Karpas-422 (cell line): Measurements from ENCODE around the gene LTA. TPM values are rescaled to one million over a fixed set of nuclear protein-coding genes. Genes with fewer than 3 reads are reported as not detected.
"Not testable (repeated sequence)": the region's sequence is repeated elsewhere in the genome, so short reads cannot be mapped to it uniquely, and the experiment has no call there.

ENCODE experiments used
- DNase-seq: peaks from one replicate; pipeline ENCODE4 v3.0.0-alpha.2; 2015
- H2AFZ ChIP-seq: fragments of 200-600 bp; sonication (generic); 2 replicates; pipeline ENCODE4 v1.6.1; 2014; ENCODE audit warnings: antibody characterized with exemption, low read length, mixed read lengths
- H3K27ac ChIP-seq: fragments of 200-600 bp; sonication (generic); 2 replicates; pipeline ENCODE4 v1.5.1; 2014; ENCODE audit warnings: mild to moderate bottlenecking, low read length, moderate library complexity
- H3K27me3 ChIP-seq: fragments of 200-600 bp; sonication (generic); 2 replicates; pipeline ENCODE4 v1.6.1; 2014; ENCODE audit warnings: low read length, mixed read lengths
- H3K36me3 ChIP-seq: fragments of 200-600 bp; sonication (generic); 2 replicates; pipeline ENCODE4 v1.6.1; 2014; ENCODE audit warnings: low read length, mixed read lengths; ENCODE audit not compliant: insufficient read depth
- H3K4me1 ChIP-seq: fragments of 200-600 bp; sonication (generic); 2 replicates; pipeline ENCODE4 v1.6.1; 2014; ENCODE audit warnings: mild to moderate bottlenecking, low read length, mixed read lengths
- H3K4me2 ChIP-seq: fragments of 200-600 bp; sonication (generic); 2 replicates; pipeline ENCODE4 v1.6.1; 2014; ENCODE audit warnings: low read length, low read depth, mild to moderate bottlenecking; ENCODE audit not compliant: poor library complexity, severe bottlenecking
- H3K4me3 ChIP-seq: fragments of 200-600 bp; sonication (generic); 2 replicates; pipeline ENCODE4 v1.5.1; 2014; ENCODE audit warnings: mild to moderate bottlenecking, antibody characterized with exemption, low read length, mixed read lengths
- H3K79me2 ChIP-seq: fragments of 200-600 bp; sonication (generic); 2 replicates; pipeline ENCODE4 v1.6.1; 2014; ENCODE audit warnings: mild to moderate bottlenecking, low read length, mixed read lengths
- H3K9ac ChIP-seq: fragments of 200-600 bp; sonication (generic); 2 replicates; pipeline ENCODE4 v1.6.0; 2014; ENCODE audit warnings: low read length
- H3K9me2 ChIP-seq: fragments of 200-600 bp; sonication (generic), shearing (Covaris generic); replicated peaks from 2 replicates; pipeline ENCODE4 v1.6.0; 2014; ENCODE audit warnings: mild to moderate bottlenecking, low read length, moderate library complexity; ENCODE audit not compliant: insufficient read depth
- H3K9me3 ChIP-seq: fragments of 300-700, 200-600 bp; sonication (generic); 2 replicates; pipeline ENCODE4 v1.6.1; 2014; ENCODE audit warnings: low read length, mixed read lengths
- H4K20me1 ChIP-seq: fragments of 200-600 bp; sonication (generic); 2 replicates; pipeline ENCODE4 v1.6.1; 2014; ENCODE audit warnings: mild to moderate bottlenecking, antibody characterized with exemption, low read length, low read depth; ENCODE audit not compliant: insufficient read depth
- total RNA-seq: library from RNA; depleted of rRNA; stranded (reverse); fragments of >200 nt; shearing (Covaris generic); gene quantifications from 2 replicates; pipeline ENCODE4 v1.2.3, GENCODE V29; 2014; ENCODE audit warnings: low replicate concordance

LTA gene
- total RNA-seq, 1 experiment from 2014 or later, result 128 TPM

DNA sequence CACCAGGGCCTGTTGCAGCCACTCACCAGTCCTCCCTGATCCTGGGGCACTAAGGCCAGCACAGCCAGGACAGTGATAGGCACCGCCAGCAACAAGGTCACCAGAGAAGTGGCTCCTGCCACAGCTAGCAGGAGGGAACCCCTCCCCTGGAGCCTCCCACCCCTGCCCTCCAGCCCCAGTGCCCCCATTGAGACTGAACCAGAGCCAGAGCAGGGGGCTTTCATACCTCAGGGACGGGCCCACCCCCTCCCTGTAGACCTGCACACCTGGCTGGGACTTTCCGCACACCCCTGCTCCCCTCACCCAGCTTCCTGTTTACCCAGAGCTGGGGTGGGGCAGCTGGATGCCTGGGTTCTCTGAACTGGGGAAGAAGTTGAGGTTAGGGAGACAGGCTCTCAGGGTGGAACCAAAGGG is 10.1 kb downstream of the LTA start, which contains the start of gene LTB:
Gene LTB (minus strand): TSS at position 195 of the 414 bp plus-strand sequence. CDS start 7 bp downstream, at position 188.
- peak within 1 kb of the TSS; percentile 84 for H3K4me2 ChIP-seq
- peaks cover 11% of the 10 kb centered on the region for H3K79me2 ChIP-seq
- no peaks in the 10 kb centered on the region for H3K9me2 ChIP-seq
- no peak within 1 kb of the TSS for H2AFZ ChIP-seq
- H3K36me3 ChIP-seq, result peaks cover 5% of the 10 kb centered on the region
- no peaks in the 10 kb centered on the region for H3K9me3 ChIP-seq
- H4K20me1 ChIP-seq, result peaks cover 3% of the 10 kb centered on the region; the same call in 1 of the 2 replicates
- H3K4me1 ChIP-seq, result peaks cover 77% of the 10 kb centered on the region
- no peaks in the 10 kb centered on the region for H3K27me3 ChIP-seq
- H3K9ac ChIP-seq, result peak within 1 kb of the TSS; percentile 99
- peak; percentile 73 for DNase-seq
- H3K4me3 ChIP-seq, result peak within 1 kb of the TSS; percentile 93
- peak within 1 kb of the TSS; percentile 95 for H3K27ac ChIP-seq

DNA sequence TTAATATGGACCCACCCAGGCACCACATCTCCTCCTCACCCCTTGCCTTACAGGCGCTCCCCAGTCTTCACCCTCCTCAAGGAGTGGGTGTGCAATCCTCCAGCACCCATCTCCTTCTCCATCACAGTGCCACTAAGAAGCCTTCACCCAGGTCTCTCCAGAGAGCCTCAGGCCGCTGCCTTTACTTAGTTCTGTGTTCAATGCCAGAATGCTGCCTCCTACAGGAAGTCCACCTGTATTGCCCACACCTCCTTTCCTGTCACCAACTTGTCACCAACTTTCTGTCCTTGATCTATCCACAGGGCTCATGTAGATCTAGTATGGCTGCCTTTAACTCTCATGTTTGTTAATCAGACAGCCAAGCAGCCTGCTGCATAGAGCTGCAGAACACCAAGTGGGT is 13.4 kb downstream of the LTA start:
- Histone ChIP-seq H3K9me3 (no peaks in the 10 kb centered on the region), H3K4me2 (peak overlapping the region; percentile 40), H2AFZ (no peak overlapping the region), H4K20me1 (no peaks in the 10 kb centered on the region), H3K27me3 (no peaks in the 10 kb centered on the region), H3K9me2 (no peaks in the 10 kb centered on the region), H3K4me3 (no peak overlapping the region), H3K36me3 (no peaks in the 10 kb centered on the region), H3K79me2 (peaks cover 9% of the 10 kb centered on the region; the same call in 1 of the 2 replicates), H3K4me1 (peaks cover 46% of the 10 kb centered on the region), H3K27ac (peak overlapping the region; percentile 76), H3K9ac (peak overlapping the region; percentile 38)
- DNase-seq, result peak; percentile 91

DNA sequence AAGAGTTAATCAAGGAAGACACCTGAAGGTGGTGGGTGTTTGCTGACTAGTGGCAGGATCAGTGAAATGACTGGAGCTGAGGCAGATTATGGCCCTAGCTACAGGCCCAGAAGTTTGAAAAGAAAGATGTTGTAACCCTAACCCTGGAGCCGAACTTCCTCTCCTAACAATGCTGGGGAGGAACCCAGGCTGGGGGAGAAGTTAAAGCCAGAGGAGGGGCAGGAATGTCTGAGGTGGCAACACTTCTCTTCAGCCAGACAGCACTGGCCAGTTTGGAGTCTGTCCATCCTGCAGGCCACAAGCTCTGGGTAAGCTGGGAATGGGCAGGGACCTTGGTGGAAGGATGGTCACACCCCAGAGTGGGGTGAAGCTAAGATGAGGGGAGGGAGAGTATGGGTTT is 13.9 kb downstream of the LTA start, which contains the start of gene LST1:
Gene LST1 (plus strand): TSS at position 270 of the 400 bp plus-strand sequence. CDS start 1,023 bp downstream, outside the sequence.
- Histone ChIP-seq H3K79me2 (peaks cover 9% of the 10 kb centered on the region; the same call in 1 of the 2 replicates), H3K9me2 (no peaks in the 10 kb centered on the region), H3K36me3 (no peaks in the 10 kb centered on the region), H2AFZ (no peak within 1 kb of the TSS), H3K4me2 (peak within 1 kb of the TSS; percentile 40), H3K4me1 (peaks cover 44% of the 10 kb centered on the region), H3K27me3 (no peaks in the 10 kb centered on the region), H3K9me3 (no peaks in the 10 kb centered on the region), H3K9ac (peak within 1 kb of the TSS; percentile 38), H4K20me1 (no peaks in the 10 kb centered on the region), H3K4me3 (no peak within 1 kb of the TSS), H3K27ac (peak within 1 kb of the TSS; percentile 76)
- peak; percentile 46 for DNase-seq

DNA sequence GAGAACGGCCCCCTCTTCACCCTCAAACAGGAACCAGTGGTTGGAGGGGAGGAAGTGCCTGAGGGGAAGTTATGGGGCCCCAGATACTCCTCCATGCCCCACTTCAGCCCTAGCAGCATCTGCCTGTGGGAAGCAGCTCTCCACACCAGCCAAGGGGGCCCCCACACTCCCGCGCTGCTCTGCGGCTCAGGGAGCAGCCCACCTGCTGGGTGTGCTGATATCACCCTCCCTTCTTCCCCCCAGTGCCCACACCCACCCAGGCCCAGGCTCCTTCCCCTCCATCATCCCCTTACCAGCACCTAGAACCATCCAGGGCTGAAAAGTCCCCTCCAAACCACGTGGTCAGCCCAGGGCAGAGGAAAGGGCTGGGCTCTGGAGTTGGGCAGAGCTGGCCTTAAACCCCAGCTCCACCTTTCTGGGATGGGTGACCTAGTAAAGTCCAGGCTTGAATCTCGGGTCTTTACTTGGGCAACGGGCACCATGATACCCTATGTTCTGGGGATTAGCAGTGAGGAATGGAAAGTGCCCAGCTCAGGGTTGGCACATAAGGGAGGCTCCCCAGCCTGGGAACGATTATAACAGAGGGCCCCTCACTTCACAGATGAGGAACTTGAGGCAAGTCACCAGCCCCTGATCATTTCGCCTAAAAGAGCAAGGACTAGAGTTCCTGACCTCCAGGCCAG is 14.7 kb downstream of the LTA start:
- DNase-seq, result peak; percentile 75
- peak overlapping the region; percentile 55 for H3K27ac ChIP-seq
- H3K4me3 ChIP-seq, result no peak overlapping the region
- H3K9ac ChIP-seq, result peak overlapping the region; percentile 38
- H2AFZ ChIP-seq, result no peak overlapping the region
- H3K36me3 ChIP-seq, result no peaks in the 10 kb centered on the region
- no peaks in the 10 kb centered on the region for H3K27me3 ChIP-seq
- H3K9me3 ChIP-seq, result no peaks in the 10 kb centered on the region
- H3K79me2 ChIP-seq, result peaks cover 2% of the 10 kb centered on the region; the same call in 1 of the 2 replicates
- H3K4me1 ChIP-seq, result peaks cover 41% of the 10 kb centered on the region
- H3K4me2 ChIP-seq, result peak overlapping the region; percentile 40
- no peaks in the 10 kb centered on the region for H3K9me2 ChIP-seq
- no peaks in the 10 kb centered on the region for H4K20me1 ChIP-seq

DNA sequence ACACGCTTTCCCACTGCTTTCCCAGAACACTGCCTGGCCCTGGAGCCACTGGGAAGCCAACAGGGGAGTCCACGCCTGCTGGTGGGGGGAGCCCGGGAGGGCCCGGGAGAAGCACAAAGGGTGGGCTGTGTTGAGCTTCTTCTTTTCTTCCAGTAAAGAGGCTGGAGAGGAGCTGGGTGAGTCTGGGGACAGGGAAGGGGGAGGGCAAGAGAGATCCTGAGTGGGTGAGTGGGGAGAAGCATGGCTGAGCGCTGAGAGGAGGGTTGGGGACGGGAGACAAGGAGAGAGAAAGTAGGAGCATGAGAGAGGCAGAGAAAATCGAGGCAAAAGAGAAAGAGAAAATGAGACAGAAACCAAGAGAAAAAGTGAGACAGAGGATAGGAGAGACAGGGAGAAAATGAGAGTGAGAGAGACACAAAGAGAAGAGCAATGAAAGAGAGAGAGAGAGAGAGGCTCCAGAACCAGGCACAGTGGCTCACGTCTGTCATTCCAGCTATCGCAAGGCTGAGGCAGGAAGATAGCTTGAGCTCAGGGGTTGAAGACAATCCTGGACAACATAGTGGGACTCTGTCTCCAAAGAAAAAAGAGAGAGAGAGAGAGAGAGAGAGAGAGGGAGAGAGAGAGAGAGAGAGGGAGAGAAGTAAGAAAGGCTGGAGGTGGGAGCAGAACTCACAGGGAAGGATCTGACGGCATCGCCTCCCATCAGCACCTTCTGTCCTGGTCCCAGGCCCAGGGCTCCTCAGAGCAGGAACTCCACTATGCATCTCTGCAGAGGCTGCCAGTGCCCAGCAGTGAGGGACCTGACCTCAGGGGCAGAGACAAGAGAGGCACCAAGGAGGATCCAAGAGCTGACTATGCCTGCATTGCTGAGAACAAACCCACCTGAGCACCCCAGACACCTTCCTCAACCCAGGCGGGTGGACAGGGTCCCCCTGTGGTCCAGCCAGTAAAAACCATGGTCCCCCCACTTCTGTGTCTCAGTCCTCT is 16.0 kb downstream of the LTA start:
- no peaks in the 10 kb centered on the region for H3K27me3 ChIP-seq
- H3K79me2 ChIP-seq, result no peaks in the 10 kb centered on the region
- H3K27ac ChIP-seq, result no peak overlapping the region
- DNase-seq, result no peak
- no peaks in the 10 kb centered on the region for H4K20me1 ChIP-seq
- no peak overlapping the region for H3K9ac ChIP-seq
- peaks cover 31% of the 10 kb centered on the region for H3K4me1 ChIP-seq
- no peak overlapping the region for H2AFZ ChIP-seq
- H3K36me3 ChIP-seq, result no peaks in the 10 kb centered on the region
- H3K4me3 ChIP-seq, result no peak overlapping the region
- no peaks in the 10 kb centered on the region for H3K9me3 ChIP-seq
- H3K4me2 ChIP-seq, result no peak overlapping the region
- no peaks in the 10 kb centered on the region for H3K9me2 ChIP-seq

DNA sequence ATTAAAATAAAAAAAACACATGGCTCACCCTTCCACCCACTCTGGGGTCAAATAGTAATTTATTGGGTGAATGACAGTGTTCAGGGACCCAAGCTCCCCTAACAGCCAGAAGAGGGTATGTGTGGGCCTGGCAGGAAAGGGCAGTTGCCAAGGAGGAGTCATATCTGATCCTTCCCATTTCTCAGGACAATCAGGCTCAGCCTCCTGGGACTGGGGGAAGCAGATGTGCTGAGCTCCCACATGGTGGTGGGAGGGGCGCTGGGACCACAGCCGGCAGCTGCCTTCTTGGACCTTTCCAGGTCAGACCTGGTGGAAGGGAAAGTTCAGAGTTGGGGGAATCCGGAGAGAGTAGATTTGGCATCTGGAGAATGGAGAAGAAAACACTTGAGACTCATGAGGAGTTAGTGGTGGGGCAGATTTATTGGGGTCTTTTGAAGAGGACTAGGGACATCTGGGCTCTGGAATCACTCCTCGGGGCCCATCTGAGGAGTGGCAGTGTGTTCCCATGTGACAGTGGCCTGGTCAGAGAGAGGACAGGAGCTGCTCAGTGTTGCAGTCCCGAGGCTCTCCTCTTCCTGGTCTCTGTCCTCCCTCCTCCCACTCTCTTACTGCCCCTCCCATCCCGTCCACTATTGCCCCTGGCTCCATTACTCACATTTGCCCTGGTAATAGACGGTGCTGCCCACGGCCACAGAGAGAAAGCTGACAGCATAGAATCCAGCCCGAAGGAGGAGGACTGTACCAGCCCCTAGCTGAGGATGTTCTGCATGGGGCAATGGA is 17.0 kb downstream of the LTA start:
- H3K36me3 ChIP-seq, result no peaks in the 10 kb centered on the region
- H3K4me2 ChIP-seq, result no peak overlapping the region
- no peak overlapping the region for H3K9ac ChIP-seq
- H2AFZ ChIP-seq, result no peak overlapping the region
- no peaks in the 10 kb centered on the region for H4K20me1 ChIP-seq
- no peak overlapping the region for H3K4me3 ChIP-seq
- H3K27ac ChIP-seq, result no peak overlapping the region
- H3K9me3 ChIP-seq, result no peaks in the 10 kb centered on the region
- no peaks in the 10 kb centered on the region for H3K9me2 ChIP-seq
- H3K27me3 ChIP-seq, result no peaks in the 10 kb centered on the region
- H3K79me2 ChIP-seq, result no peaks in the 10 kb centered on the region
- DNase-seq, result no peak
- peaks cover 31% of the 10 kb centered on the region for H3K4me1 ChIP-seq

DNA sequence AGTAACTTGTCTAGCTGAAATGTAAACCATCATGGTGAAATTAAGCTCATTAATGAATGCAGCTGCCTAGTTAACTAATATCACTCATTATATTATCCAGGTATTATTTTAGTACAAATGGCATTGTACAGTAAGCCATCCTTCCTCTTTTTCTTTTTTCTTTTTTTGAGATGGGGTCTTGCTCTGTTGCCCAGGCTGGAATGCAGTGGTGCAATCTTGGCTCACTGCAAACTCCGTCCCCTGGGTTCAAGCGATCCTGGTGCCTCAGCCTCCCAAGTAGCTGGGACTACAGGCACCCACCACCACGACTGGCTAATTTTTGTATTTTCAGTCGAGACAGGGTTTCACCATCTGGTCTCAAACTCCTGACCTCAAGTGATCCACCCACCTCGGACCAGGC is 18.6 kb downstream of the LTA start:
- H3K36me3 ChIP-seq, H2AFZ ChIP-seq, H3K9ac ChIP-seq, H3K9me2 ChIP-seq, H3K27ac ChIP-seq, H3K27me3 ChIP-seq, H3K9me3 ChIP-seq, DNase-seq, H4K20me1 ChIP-seq, H3K79me2 ChIP-seq, H3K4me2 ChIP-seq, H3K4me3 ChIP-seq: not testable (repeated sequence)
- H3K4me1 ChIP-seq, result peaks cover 16% of the 10 kb centered on the region
